ENCODE results near the gene HOXD1.

The HOXD1 gene

GRCh38 chr2:176169181-176169580 is 19.3 kb upstream of the HOXD1 start:
- TF ChIP-seq ZNF274 (IDR thresholded peaks at IDR 0.05; ENCODE audit: low read depth, low read length): no peak
- no peak overlapping the region for H3K4me3 ChIP-seq (ENCODE audit: low read length)

- no peak for TF ChIP-seq ZNF274 (IDR thresholded peaks at IDR 0.05; ENCODE audit: low read depth, low read length)
- H3K4me3 ChIP-seq (ENCODE audit: low read length): no peak overlapping the region
Observed at GRCh38 chr2:176169711-176170110, 18.8 kb upstream of the HOXD1 start.

GRCh38 chr2:176170602-176171305 is 17.7 kb upstream of the HOXD1 start:
- H3K4me3 ChIP-seq (ENCODE audit: low read length): no peak overlapping the region
- no peak for TF ChIP-seq ZNF274 (IDR thresholded peaks at IDR 0.05; ENCODE audit: low read depth, low read length)

GRCh38 chr2:176171351-176172006 is 17.0 kb upstream of the HOXD1 start:
- no peak overlapping the region for H3K4me3 ChIP-seq (ENCODE audit: low read length)
- no peak for TF ChIP-seq ZNF274 (IDR thresholded peaks at IDR 0.05; ENCODE audit: low read depth, low read length)

GRCh38 chr2:176172007-176172894 is 16.2 kb upstream of the HOXD1 start:
- TF ChIP-seq ZNF274 (IDR thresholded peaks at IDR 0.05; ENCODE audit: low read depth, low read length): no peak
- H3K4me3 ChIP-seq (ENCODE audit: low read length): no peak overlapping the region

GRCh38 chr2:176172895-176173566 is 15.4 kb upstream of the HOXD1 start:
- TF ChIP-seq ZNF274 (IDR thresholded peaks at IDR 0.05; ENCODE audit: low read depth, low read length): no peak
- H3K4me3 ChIP-seq (ENCODE audit: low read length): no peak overlapping the region

- H3K4me3 ChIP-seq (ENCODE audit: low read length): no peak overlapping the region
- TF ChIP-seq ZNF274 (IDR thresholded peaks at IDR 0.05; ENCODE audit: low read depth, low read length): no peak
Observed at GRCh38 chr2:176173567-176174381, 14.7 kb upstream of the HOXD1 start.

GRCh38 chr2:176174382-176174823 is 14.1 kb upstream of the HOXD1 start:
- no peak overlapping the region for H3K4me3 ChIP-seq (ENCODE audit: low read length)
- TF ChIP-seq ZNF274 (IDR thresholded peaks at IDR 0.05; ENCODE audit: low read depth, low read length): no peak

GRCh38 chr2:176174824-176175708 is 13.4 kb upstream of the HOXD1 start:
- no peak for TF ChIP-seq ZNF274 (IDR thresholded peaks at IDR 0.05; ENCODE audit: low read depth, low read length)
- no peak overlapping the region for H3K4me3 ChIP-seq (ENCODE audit: low read length)

- H3K4me3 ChIP-seq (ENCODE audit: low read length): no peak overlapping the region
- TF ChIP-seq ZNF274 (IDR thresholded peaks at IDR 0.05; ENCODE audit: low read depth, low read length): no peak
Observed at GRCh38 chr2:176175709-176176607, 12.5 kb upstream of the HOXD1 start.

- no peak for TF ChIP-seq ZNF274 (IDR thresholded peaks at IDR 0.05; ENCODE audit: low read depth, low read length)
- H3K4me3 ChIP-seq (ENCODE audit: low read length): no peak overlapping the region
Observed at GRCh38 chr2:176177580-176178037, 10.9 kb upstream of the HOXD1 start.

Data from GM08714 (cell line).